PC-3 (cell line): ENCODE results near the gene SGSH. TPM values are rescaled to one million over a fixed set of nuclear protein-coding genes. Genes with fewer than 3 reads are reported as not detected.
A peak's percentile ranks its signal among the peaks of the same experiment; 100 is the strongest.

Experiments
- ATAC-seq: fragments of 200-7000 bp; cut with Tn5 transposase; 2 replicates; pipeline ENCODE4 v1.9.1; 2020; ENCODE audit warnings: mild to moderate bottlenecking, moderate library complexity
- BruUV-seq: library from RNA; stranded (reverse); fragments of 400-500 nt; replicated peaks from 2 replicates; lab custom pipeline; 2021; lab: Mats Ljungman, UMichigan
- CTCF ChIA-PET: fragments of 300-600 bp; sonication (Branson Sonifier 250); formaldehyde crosslinking; loops from one replicate; lab custom pipeline; 2022; ENCODE audit warnings: antibody characterized with exemption; lab: Charles Lee
- POLR2A ChIA-PET: fragments of 300-600 bp; sonication (Branson Sonifier 250); formaldehyde crosslinking; loops from one replicate; lab custom pipeline; 2022; ENCODE audit warnings: antibody characterized with exemption; ENCODE audit not compliant: unreplicated experiment; lab: Charles Lee
- DNase-seq: peaks from one replicate; pipeline ENCODE4 v3.0.0-alpha.2; 2015
- H2AFZ ChIP-seq: fragments of 300-600 bp; sonication (generic); 2 replicates; pipeline ENCODE4 v1.6.0; 2016; ENCODE audit warnings: antibody characterized with exemption, low read length
- H3F3A ChIP-seq: fragments of 300-600 bp; sonication (generic); one replicate; pipeline ENCODE4 v1.6.0; 2017; ENCODE audit warnings: antibody characterized with exemption, low read length, control low read depth, mild to moderate bottlenecking; ENCODE audit not compliant: unreplicated experiment
- H3K27ac ChIP-seq: fragments of 300-600 bp; sonication (generic); 2 replicates; pipeline ENCODE4 v1.5.1; 2016; ENCODE audit warnings: mild to moderate bottlenecking, low read length
- H3K27me3 ChIP-seq: fragments of 300-600 bp; sonication (generic); 2 replicates; pipeline ENCODE4 v1.6.1; 2016; ENCODE audit warnings: low read length, mixed read lengths
- H3K36me3 ChIP-seq: fragments of 300-600 bp; sonication (generic); 2 replicates; pipeline ENCODE4 v1.6.1; 2016; ENCODE audit warnings: low read depth, mixed run types, low read length, mixed read lengths
- H3K4me1 ChIP-seq: fragments of 300-600 bp; sonication (generic); 2 replicates; pipeline ENCODE4 v1.5.1; 2016; ENCODE audit warnings: low read length; ENCODE audit not compliant: insufficient read depth
- H3K4me2 ChIP-seq: fragments of 300-600 bp; sonication (generic); 2 replicates; pipeline ENCODE4 v1.6.0; 2016; ENCODE audit warnings: low read length
- H3K4me3 ChIP-seq: fragments of 300-600 bp; sonication (generic); 2 replicates; pipeline ENCODE4 v1.5.1; 2016; ENCODE audit warnings: mild to moderate bottlenecking, low read length, mixed read lengths
- H3K79me2 ChIP-seq: fragments of 300-600 bp; sonication (generic); 2 replicates; pipeline ENCODE4 v1.6.1; 2017; ENCODE audit warnings: low read length, mixed read lengths
- H3K9ac ChIP-seq: fragments of 300-600 bp; sonication (generic); 2 replicates; pipeline ENCODE4 v1.6.0; 2016; ENCODE audit warnings: mild to moderate bottlenecking, low read length
- H3K9me2 ChIP-seq: fragments of 300-600 bp; sonication (generic); replicated peaks from 2 replicates; pipeline ENCODE4 v1.6.1; 2016; ENCODE audit warnings: mixed run types, low read length, mixed read lengths
- H3K9me3 ChIP-seq: fragments of 300-600 bp; sonication (generic); 2 replicates; pipeline ENCODE4 v1.6.1; 2016; ENCODE audit warnings: low read length, mixed read lengths
- H4K20me1 ChIP-seq: fragments of 300-600 bp; sonication (generic); 2 replicates; pipeline ENCODE4 v1.6.1; 2016; ENCODE audit warnings: low read length, mixed read lengths
- EZH2 ChIP-seq: fragments of 300-600 bp; sonication (generic); IDR thresholded peaks from one replicate; pipeline ENCODE4 v1.6.1; 2017; ENCODE audit warnings: antibody characterized with exemption, mild to moderate bottlenecking, low read length; ENCODE audit not compliant: unreplicated experiment
- EZH2phosphoT487 ChIP-seq: fragments of 300-600 bp; sonication (generic); IDR thresholded peaks from 2 replicates; pipeline ENCODE4 v1.6.1; 2018; ENCODE audit warnings: mild to moderate bottlenecking, antibody characterized with exemption, low read length, borderline replicate concordance
- intact Hi-C: fragments of 100-400 bp; cut with micrococcal nuclease; formaldehyde crosslinking; loops from 2 replicates; pipeline ENCODE4 v1.9.0; 2023
- total RNA-seq: library from RNA; depleted of rRNA; stranded (reverse); fragments of >200 nt; gene quantifications from 2 replicates; pipeline ENCODE4 v1.2.3, GENCODE V29; 2014
- TF ChIP-seq, protein P1 (sequence below): fragments of 300-600 bp; sonication (generic); conservative IDR thresholded peaks from 2 replicates; pipeline ENCODE4 v1.5.1; 2017; ENCODE audit warnings: antibody characterized with exemption, low read depth, mild to moderate bottlenecking, low read length

The SGSH gene
- total RNA-seq, 1 experiment from 2014 or later = 16.6 TPM

GRCh38 chr17:80222376-80223141 is 2.4 kb upstream of the SGSH start:
- TF ChIP-seq, protein P1, sequence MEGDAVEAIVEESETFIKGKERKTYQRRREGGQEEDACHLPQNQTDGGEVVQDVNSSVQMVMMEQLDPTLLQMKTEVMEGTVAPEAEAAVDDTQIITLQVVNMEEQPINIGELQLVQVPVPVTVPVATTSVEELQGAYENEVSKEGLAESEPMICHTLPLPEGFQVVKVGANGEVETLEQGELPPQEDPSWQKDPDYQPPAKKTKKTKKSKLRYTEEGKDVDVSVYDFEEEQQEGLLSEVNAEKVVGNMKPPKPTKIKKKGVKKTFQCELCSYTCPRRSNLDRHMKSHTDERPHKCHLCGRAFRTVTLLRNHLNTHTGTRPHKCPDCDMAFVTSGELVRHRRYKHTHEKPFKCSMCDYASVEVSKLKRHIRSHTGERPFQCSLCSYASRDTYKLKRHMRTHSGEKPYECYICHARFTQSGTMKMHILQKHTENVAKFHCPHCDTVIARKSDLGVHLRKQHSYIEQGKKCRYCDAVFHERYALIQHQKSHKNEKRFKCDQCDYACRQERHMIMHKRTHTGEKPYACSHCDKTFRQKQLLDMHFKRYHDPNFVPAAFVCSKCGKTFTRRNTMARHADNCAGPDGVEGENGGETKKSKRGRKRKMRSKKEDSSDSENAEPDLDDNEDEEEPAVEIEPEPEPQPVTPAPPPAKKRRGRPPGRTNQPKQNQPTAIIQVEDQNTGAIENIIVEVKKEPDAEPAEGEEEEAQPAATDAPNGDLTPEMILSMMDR = no peak
- TF ChIP-seq EZH2 (no peak), EZH2phosphoT487 (no peak)
- Histone ChIP-seq H3K9me3 (no peaks in the 10 kb centered on the region), H3K27me3 (no peaks in the 10 kb centered on the region), H3K36me3 (peaks cover 2% of the 10 kb centered on the region; the same call in 1 of the 2 replicates), H2AFZ (no peak overlapping the region), H3K27ac (no peak overlapping the region), H4K20me1 (peaks cover 5% of the 10 kb centered on the region; the same call in 1 of the 2 replicates), H3K4me2 (no peak overlapping the region), H3F3A (no peaks in the 10 kb centered on the region), H3K9ac (no peak overlapping the region), H3K79me2 (peaks cover 25% of the 10 kb centered on the region), H3K9me2 (no peaks in the 10 kb centered on the region), H3K4me3 (no peak overlapping the region), H3K4me1 (peaks cover 20% of the 10 kb centered on the region)
- ATAC-seq (no peak), DNase-seq (no peak)
- POLR2A ChIA-PET = no interaction called here
- intact Hi-C loops = no loop called here
- BruUV-seq = no TSS peak
- CTCF ChIA-PET = no interaction called here

DNA sequence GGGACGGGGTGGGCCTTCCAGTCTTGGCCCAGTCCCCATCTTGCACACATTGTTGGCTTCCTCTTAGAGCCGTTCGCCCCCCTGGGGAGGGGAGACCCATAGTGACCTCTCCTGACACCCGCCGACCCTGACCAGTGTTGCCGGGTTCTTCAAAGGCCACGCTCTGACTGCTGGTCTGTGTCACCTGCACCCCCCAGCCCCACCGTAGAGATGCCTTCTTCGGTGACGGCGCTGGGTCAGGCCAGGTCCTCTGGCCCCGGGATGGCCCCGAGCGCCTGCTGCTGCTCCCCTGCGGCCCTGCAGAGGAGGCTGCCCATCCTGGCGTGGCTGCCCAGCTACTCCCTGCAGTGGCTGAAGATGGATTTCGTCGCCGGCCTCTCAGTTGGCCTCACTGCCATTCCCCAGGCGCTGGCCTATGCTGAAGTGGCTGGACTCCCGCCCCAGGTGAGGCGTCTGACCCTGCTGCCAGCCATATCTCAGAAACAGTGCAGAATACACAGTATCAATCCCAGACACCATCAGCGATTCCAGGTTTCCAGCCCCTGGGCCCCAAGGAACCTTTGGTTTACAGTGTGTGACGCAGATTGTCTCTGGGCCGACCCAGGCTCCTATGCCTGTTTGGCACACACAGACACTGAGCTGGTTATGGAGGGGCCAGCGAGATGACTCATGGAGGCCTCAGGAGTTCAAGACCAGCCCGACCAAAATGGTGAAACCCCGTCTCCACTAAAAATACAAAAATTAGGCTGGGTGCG is 1.4 kb upstream of the SGSH start:
- Histone ChIP-seq H3K9me2 (no peaks in the 10 kb centered on the region), H3K4me3 (peak overlapping the region; percentile 82), H3F3A (no peaks in the 10 kb centered on the region), H2AFZ (peak overlapping the region; percentile 66; the same call in 1 of the 2 replicates), H3K9ac (0 out of 2 replicates have a peak overlapping the region, but pooled peaks have one; percentile 82), H3K4me1 (peaks cover 20% of the 10 kb centered on the region), H4K20me1 (peaks cover 5% of the 10 kb centered on the region; the same call in 1 of the 2 replicates), H3K4me2 (peak overlapping the region; percentile 95), H3K79me2 (peaks cover 30% of the 10 kb centered on the region), H3K27ac (no peak overlapping the region), H3K36me3 (peaks cover 9% of the 10 kb centered on the region), H3K27me3 (no peaks in the 10 kb centered on the region), H3K9me3 (no peaks in the 10 kb centered on the region)
- ChIA-PET CTCF (no interaction called here), POLR2A (no interaction called here)
- ATAC-seq (no peak), DNase-seq (no peak)
- TSS peak; percentile 32 for BruUV-seq
- TF ChIP-seq, protein P1 = no peak
- TF ChIP-seq EZH2phosphoT487 = no peak
- TF ChIP-seq EZH2 = no peak
- intact Hi-C loops = no loop called here
